HCT116 (cell line): Measurements from ENCODE around the gene VPS9D1. TPM values are rescaled to one million over a fixed set of nuclear protein-coding genes. Genes with fewer than 3 reads are reported as not detected.
"Not testable (repeated sequence)": the region's sequence is repeated elsewhere in the genome, so short reads cannot be mapped to it uniquely, and the experiment has no call there.

Source experiments
- ATAC-seq: fragments of 200-7000 bp; cut with Tn5 transposase; 2 replicates; pipeline ENCODE4 v1.9.1; 2020; ENCODE audit warnings: mild to moderate bottlenecking, moderate library complexity
- BruUV-seq: library from RNA; stranded (reverse); fragments of 400-500 nt; replicated peaks from 2 replicates; lab custom pipeline; 2021; lab: Mats Ljungman, UMichigan
- CTCF ChIA-PET: fragments of 300-600 bp; sonication (Branson Sonifier 250); formaldehyde crosslinking; loops from one replicate; lab custom pipeline; 2021; ENCODE audit warnings: antibody characterized with exemption; lab: Charles Lee
- POLR2A ChIA-PET: fragments of 300-600, 350-600 bp; sonication (Branson Sonifier 250); formaldehyde crosslinking; loops from one replicate; lab custom pipeline; 2021; ENCODE audit warnings: antibody characterized with exemption; lab: Charles Lee
- RAD21 ChIA-PET, 2 experiments: fragments of 300-600 bp; sonication (Branson Sonifier 250); formaldehyde crosslinking; loops; one replicate each; lab custom pipeline; 2023; ENCODE audit warnings: low total read pairs in 2 of 2; ENCODE audit not compliant: uncharacterized antibody in 2 of 2, unreplicated experiment in 2 of 2, low non-redundant PET in 1 of 2; lab: Charles Lee
- DNase-seq: peaks from one replicate; pipeline ENCODE4 v3.0.0-alpha.2; 2010; ENCODE audit warnings: low read depth, low spot score
- H2AFZ ChIP-seq: fragments of 200-600 bp; shearing (Covaris generic), sonication (generic); 2 replicates; pipeline ENCODE4 v1.6.1; 2017; ENCODE audit warnings: low read depth, mixed run types, mixed read lengths, antibody characterized with exemption, low read length; ENCODE audit not compliant: poor library complexity, severe bottlenecking
- H3K27ac ChIP-seq: 2 replicates; pipeline ENCODE4 v1.5.1; 2012; ENCODE audit warnings: low read depth, low read length
- H3K27me3 ChIP-seq: fragments of 200-600 bp; sonication (generic); 2 replicates; pipeline ENCODE4 v1.6.1; 2016; ENCODE audit warnings: mixed run types, low read length, mixed read lengths; ENCODE audit not compliant: insufficient read depth
- H3K36me3 ChIP-seq, 2 experiments: fragments of 200-500 bp in 1 of 2; fragments of 200-600 bp in 1 of 2; sonication (Bioruptor generic) in 1 of 2; sonication (generic) in 1 of 2; 2 replicates each; pipeline versions ENCODE4 v1.5.1 to v1.6.1; 2014 to 2016; ENCODE audit warnings: low read length in 2 of 2, inconsistent platforms in 1 of 2, mixed read lengths in 1 of 2, mixed run types in 1 of 2; ENCODE audit not compliant: insufficient read depth in 2 of 2, control insufficient read depth in 1 of 2
- H3K4me1 ChIP-seq, 2 experiments: fragments of 200-600 bp in 1 of 2; sonication (generic) in 1 of 2; 2 replicates each; pipeline versions ENCODE4 v1.5.1 to v1.6.1; 2012 to 2017; ENCODE audit warnings: low read length in 2 of 2, inconsistent platforms in 1 of 2, mild to moderate bottlenecking in 1 of 2, mixed read lengths in 1 of 2, mixed run types in 1 of 2, moderate library complexity in 1 of 2; ENCODE audit not compliant: insufficient read depth in 2 of 2, control insufficient read depth in 1 of 2
- H3K4me2 ChIP-seq: fragments of 200-600 bp; sonication (generic); 2 replicates; pipeline ENCODE4 v1.6.1; 2017; ENCODE audit warnings: mixed run types, low read length, mixed read lengths
- H3K4me3 ChIP-seq, 2 experiments: fragments of 200-600 bp in 1 of 2; sonication (generic) in 1 of 2; replicated peaks in 1 of 2; 2 replicates each; pipeline ENCODE4 v1.5.1; 2011 to 2016; ENCODE audit warnings: low read length in 2 of 2, control low read depth in 1 of 2, low read depth in 1 of 2, mild to moderate bottlenecking in 1 of 2, mixed read lengths in 1 of 2, mixed run types in 1 of 2
- H3K79me2 ChIP-seq: fragments of 200-600 bp; sonication (generic); 2 replicates; pipeline ENCODE4 v1.6.1; 2017; ENCODE audit warnings: mild to moderate bottlenecking, mixed run types, low read length, moderate library complexity, mixed read lengths; ENCODE audit not compliant: insufficient read depth
- H3K9ac ChIP-seq: fragments of 200-600 bp; sonication (generic); 2 replicates; pipeline ENCODE4 v1.6.1; 2016; ENCODE audit warnings: low read length, mixed read lengths
- H3K9me2 ChIP-seq: fragments of 200-600 bp; sonication (generic), shearing (Covaris generic); 2 replicates; pipeline ENCODE4 v1.6.1; 2017; ENCODE audit warnings: mixed run types, mild to moderate bottlenecking, moderate library complexity; ENCODE audit not compliant: insufficient read depth
- H3K9me3 ChIP-seq, 2 experiments: fragments of 200-500 bp in 1 of 2; fragments of 200-600 bp in 1 of 2; sonication (Bioruptor generic) in 1 of 2; sonication (generic) in 1 of 2; 2 replicates each; pipeline ENCODE4 v1.6.1; 2014 to 2017; ENCODE audit warnings: low read length in 2 of 2, mixed read lengths in 2 of 2, inconsistent platforms in 1 of 2, low read depth in 1 of 2, mild to moderate bottlenecking in 1 of 2, mixed run types in 1 of 2, moderate library complexity in 1 of 2; ENCODE audit not compliant: control insufficient read depth in 1 of 2, insufficient read depth in 1 of 2
- H4K20me1 ChIP-seq: fragments of 200-600 bp; sonication (generic), shearing (Covaris generic); 2 replicates; pipeline ENCODE4 v1.6.1; 2017; ENCODE audit warnings: mixed run types, mild to moderate bottlenecking, moderate library complexity; ENCODE audit not compliant: insufficient read depth
- FOSL1 ChIP-seq: IDR thresholded peaks from 2 replicates; pipeline ENCODE4 v1.6.1; 2012; ENCODE audit warnings: low read depth
- POLR2AphosphoS5 ChIP-seq: IDR thresholded peaks from 2 replicates; pipeline ENCODE4 v1.6.1; 2011; ENCODE audit warnings: mild to moderate bottlenecking, low read depth, low read length, moderate library complexity
- RAD21 ChIP-seq: IDR thresholded peaks from 2 replicates; pipeline ENCODE4 v1.6.1; 2012; ENCODE audit warnings: low read depth, mild to moderate bottlenecking
- SIN3A ChIP-seq: IDR thresholded peaks from 2 replicates; pipeline ENCODE4 v1.6.1; 2012; ENCODE audit warnings: low read depth
- SP1 ChIP-seq: IDR thresholded peaks from 2 replicates; pipeline ENCODE4 v1.6.1; 2012; ENCODE audit warnings: low read depth
- TCF7L2 ChIP-seq: IDR thresholded peaks from 2 replicates; pipeline ENCODE4 v1.7.0; 2011; ENCODE audit warnings: borderline replicate concordance, inconsistent platforms; ENCODE audit not compliant: insufficient read depth, insufficient read length; ENCODE audit errors: extremely low read depth
- ZFX ChIP-seq: fragments of 450-650 bp; IDR thresholded peaks from 2 replicates; pipeline ENCODE4 v1.6.1; 2017
- ZNF274 ChIP-seq: fragments of 200-500 bp; sonication (Bioruptor generic); IDR thresholded peaks from 2 replicates; pipeline ENCODE4 v1.6.1; 2014; ENCODE audit warnings: mild to moderate bottlenecking, low read depth, low read length, inconsistent platforms
- intact Hi-C: fragments of 100-400 bp; cut with micrococcal nuclease; formaldehyde crosslinking; loops from 2 replicates; pipeline ENCODE4 v1.10.0; 2022
- total RNA-seq: library from RNA; stranded (reverse); gene quantifications from one replicate; pipeline ENCODE4 v1.2.1, GENCODE V29; 2021; ENCODE audit not compliant: unreplicated experiment
- TF ChIP-seq, protein P1 (sequence below): IDR thresholded peaks from 2 replicates; pipeline ENCODE4 v1.6.1; 2012
- TF ChIP-seq, protein P2 (sequence below): IDR thresholded peaks from 2 replicates; pipeline ENCODE4 v1.6.1; 2011; ENCODE audit warnings: mild to moderate bottlenecking, low read length, moderate library complexity; ENCODE audit not compliant: insufficient replicate concordance; ENCODE audit errors: extremely low read depth
- TF ChIP-seq, protein P3 (sequence below): IDR thresholded peaks from 2 replicates; pipeline ENCODE4 v1.6.1; 2012; ENCODE audit warnings: low read depth

Gene VPS9D1
- total RNA-seq, 1 experiment from 2014 or later: 4.2 TPM

DNA sequence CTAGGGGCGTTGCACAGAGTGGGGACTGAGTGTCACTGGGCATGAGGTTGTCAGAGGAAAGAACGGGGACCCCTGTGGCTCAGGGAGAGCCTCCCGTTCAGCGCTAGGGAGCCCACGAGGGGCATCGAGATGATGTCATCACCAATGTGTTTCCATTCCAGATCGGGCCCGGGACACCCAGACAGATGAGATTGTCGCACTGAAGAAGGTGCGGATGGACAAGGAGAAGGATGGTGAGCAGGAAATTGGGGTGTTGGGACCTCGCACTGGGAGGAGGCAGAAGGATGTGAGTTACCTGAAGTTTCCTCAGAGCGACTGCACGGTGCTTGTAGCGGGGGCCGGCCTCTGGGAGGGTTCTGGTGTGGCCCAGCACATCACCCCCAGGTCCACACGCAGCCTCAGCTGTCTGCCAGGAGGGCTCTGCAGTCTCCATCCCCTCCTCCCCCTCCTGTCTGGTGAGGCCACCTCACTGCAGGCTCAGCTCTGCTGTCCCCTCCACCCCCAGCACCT is 30.3 kb downstream of the VPS9D1 start:
- Histone ChIP-seq H3K4me3 (no peak overlapping the region), H3K36me3 (peaks cover 27 to 63% of the 10 kb centered on the region in 2 experiments; a peak in 3 of 4 replicates), H3K9ac (no peak overlapping the region), H3K4me2 (no peak overlapping the region), H4K20me1 (no peaks in the 10 kb centered on the region), H3K79me2 (peaks cover 30% of the 10 kb centered on the region), H3K27me3 (no peaks in the 10 kb centered on the region), H3K9me2 (no peaks in the 10 kb centered on the region), H3K9me3 (no peaks in the 10 kb centered on the region; a peak in 1 of 4 replicates), H2AFZ (no peak overlapping the region), H3K27ac (no peak overlapping the region), H3K4me1 (peaks cover 9 to 20% of the 10 kb centered on the region in 2 experiments)
- no peak for DNase-seq
- RAD21 ChIA-PET: interaction anchor here in 1 of 2 experiments (0.7 kb wide), 1 partner anchor 232 kb away, joined by 3 read pairs; no protein-coding TSS in a partner anchor
- no TSS peak for BruUV-seq
- ATAC-seq: no peak
- CTCF ChIA-PET: no interaction called here
- intact Hi-C loops: no loop called here
- TF ChIP-seq, protein P1, sequence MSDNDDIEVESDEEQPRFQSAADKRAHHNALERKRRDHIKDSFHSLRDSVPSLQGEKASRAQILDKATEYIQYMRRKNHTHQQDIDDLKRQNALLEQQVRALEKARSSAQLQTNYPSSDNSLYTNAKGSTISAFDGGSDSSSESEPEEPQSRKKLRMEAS: no peak
- TF ChIP-seq, protein P2, sequence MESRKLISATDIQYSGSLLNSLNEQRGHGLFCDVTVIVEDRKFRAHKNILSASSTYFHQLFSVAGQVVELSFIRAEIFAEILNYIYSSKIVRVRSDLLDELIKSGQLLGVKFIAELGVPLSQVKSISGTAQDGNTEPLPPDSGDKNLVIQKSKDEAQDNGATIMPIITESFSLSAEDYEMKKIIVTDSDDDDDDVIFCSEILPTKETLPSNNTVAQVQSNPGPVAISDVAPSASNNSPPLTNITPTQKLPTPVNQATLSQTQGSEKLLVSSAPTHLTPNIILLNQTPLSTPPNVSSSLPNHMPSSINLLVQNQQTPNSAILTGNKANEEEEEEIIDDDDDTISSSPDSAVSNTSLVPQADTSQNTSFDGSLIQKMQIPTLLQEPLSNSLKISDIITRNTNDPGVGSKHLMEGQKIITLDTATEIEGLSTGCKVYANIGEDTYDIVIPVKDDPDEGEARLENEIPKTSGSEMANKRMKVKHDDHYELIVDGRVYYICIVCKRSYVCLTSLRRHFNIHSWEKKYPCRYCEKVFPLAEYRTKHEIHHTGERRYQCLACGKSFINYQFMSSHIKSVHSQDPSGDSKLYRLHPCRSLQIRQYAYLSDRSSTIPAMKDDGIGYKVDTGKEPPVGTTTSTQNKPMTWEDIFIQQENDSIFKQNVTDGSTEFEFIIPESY: no peak
- no peak for TF ChIP-seq ZFX
- TF ChIP-seq TCF7L2: no peak
- no peak for TF ChIP-seq ZNF274
- no peak for TF ChIP-seq RAD21
- TF ChIP-seq FOSL1: no peak
- no peak for TF ChIP-seq SIN3A
- TF ChIP-seq POLR2AphosphoS5: no peak
- TF ChIP-seq SP1: no peak
- TF ChIP-seq, protein P3, sequence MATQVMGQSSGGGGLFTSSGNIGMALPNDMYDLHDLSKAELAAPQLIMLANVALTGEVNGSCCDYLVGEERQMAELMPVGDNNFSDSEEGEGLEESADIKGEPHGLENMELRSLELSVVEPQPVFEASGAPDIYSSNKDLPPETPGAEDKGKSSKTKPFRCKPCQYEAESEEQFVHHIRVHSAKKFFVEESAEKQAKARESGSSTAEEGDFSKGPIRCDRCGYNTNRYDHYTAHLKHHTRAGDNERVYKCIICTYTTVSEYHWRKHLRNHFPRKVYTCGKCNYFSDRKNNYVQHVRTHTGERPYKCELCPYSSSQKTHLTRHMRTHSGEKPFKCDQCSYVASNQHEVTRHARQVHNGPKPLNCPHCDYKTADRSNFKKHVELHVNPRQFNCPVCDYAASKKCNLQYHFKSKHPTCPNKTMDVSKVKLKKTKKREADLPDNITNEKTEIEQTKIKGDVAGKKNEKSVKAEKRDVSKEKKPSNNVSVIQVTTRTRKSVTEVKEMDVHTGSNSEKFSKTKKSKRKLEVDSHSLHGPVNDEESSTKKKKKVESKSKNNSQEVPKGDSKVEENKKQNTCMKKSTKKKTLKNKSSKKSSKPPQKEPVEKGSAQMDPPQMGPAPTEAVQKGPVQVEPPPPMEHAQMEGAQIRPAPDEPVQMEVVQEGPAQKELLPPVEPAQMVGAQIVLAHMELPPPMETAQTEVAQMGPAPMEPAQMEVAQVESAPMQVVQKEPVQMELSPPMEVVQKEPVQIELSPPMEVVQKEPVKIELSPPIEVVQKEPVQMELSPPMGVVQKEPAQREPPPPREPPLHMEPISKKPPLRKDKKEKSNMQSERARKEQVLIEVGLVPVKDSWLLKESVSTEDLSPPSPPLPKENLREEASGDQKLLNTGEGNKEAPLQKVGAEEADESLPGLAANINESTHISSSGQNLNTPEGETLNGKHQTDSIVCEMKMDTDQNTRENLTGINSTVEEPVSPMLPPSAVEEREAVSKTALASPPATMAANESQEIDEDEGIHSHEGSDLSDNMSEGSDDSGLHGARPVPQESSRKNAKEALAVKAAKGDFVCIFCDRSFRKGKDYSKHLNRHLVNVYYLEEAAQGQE: no peak
- POLR2A ChIA-PET: no interaction called here

DNA sequence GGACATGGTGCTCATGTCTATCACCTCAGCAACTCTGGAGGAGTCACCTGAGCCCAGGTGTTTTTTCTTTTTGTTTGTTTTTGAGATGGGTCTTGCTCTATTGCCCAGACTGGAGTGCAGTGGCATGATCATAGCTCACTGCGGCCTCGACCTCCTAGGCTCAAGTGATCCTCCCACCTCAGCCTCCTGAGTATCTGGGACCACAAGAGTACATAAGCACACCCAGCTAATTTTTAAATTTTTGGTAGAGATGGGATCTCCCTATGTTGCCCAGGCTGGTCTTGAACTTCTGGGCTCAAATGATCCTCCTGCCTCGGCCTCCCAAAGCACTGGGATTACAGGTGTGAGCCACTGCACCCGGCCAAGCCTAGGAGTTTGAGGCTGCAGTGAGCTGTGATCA is 31.1 kb downstream of the VPS9D1 start:
- ATAC-seq, RAD21 ChIA-PET, H3K27ac ChIP-seq, POLR2A ChIA-PET, intact Hi-C loops, H3K4me3 ChIP-seq, H3K4me2 ChIP-seq, H2AFZ ChIP-seq, H3K27me3 ChIP-seq, H3K9ac ChIP-seq, H3K9me3 ChIP-seq, H3K9me2 ChIP-seq, DNase-seq, BruUV-seq, H4K20me1 ChIP-seq: not testable (repeated sequence)
- peaks cover 9 to 20% of the 10 kb centered on the region in 2 experiments for H3K4me1 ChIP-seq
- H3K36me3 ChIP-seq: peaks cover 27 to 65% of the 10 kb centered on the region in 2 experiments; a peak in 3 of 4 replicates
- H3K79me2 ChIP-seq: peaks cover 30% of the 10 kb centered on the region
- CTCF ChIA-PET: interaction anchor here (1.1 kb wide), 1 partner anchor 11 kb away, joined by 3 read pairs; no protein-coding TSS in a partner anchor
